GM12872 (cell line): ENCODE results near the gene HBD.
A peak's percentile ranks its signal among the peaks of the same experiment; 100 is the strongest.

Experiments used
- TF ChIP-seq, protein P1 (sequence below): IDR thresholded peaks from 3 replicates; pipeline ENCODE4 v1.5.1; 2011; ENCODE audit warnings: low read depth, mild to moderate bottlenecking, low read length, moderate library complexity; ENCODE audit not compliant: insufficient read depth

The HBD gene

DNA sequence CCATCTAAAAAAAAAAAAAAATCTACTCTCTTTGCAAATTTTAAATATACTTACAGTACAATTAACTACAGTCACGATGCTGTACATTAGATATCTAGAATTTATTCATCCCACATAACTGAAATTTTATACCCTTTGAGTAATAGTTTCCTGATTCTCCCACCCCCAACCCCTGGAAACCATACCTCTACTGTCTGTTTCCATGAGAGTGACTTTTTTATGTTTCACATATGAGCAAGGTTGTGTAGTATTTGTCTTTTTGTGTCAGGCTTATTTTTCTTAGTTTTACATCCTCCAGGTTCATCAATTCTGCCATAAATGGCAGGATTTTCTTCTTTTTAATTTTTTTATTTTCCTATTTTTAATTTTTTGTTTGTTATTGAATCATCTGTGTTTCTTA, 10.6 kb downstream of the HBD start:
- TF ChIP-seq, protein P1, sequence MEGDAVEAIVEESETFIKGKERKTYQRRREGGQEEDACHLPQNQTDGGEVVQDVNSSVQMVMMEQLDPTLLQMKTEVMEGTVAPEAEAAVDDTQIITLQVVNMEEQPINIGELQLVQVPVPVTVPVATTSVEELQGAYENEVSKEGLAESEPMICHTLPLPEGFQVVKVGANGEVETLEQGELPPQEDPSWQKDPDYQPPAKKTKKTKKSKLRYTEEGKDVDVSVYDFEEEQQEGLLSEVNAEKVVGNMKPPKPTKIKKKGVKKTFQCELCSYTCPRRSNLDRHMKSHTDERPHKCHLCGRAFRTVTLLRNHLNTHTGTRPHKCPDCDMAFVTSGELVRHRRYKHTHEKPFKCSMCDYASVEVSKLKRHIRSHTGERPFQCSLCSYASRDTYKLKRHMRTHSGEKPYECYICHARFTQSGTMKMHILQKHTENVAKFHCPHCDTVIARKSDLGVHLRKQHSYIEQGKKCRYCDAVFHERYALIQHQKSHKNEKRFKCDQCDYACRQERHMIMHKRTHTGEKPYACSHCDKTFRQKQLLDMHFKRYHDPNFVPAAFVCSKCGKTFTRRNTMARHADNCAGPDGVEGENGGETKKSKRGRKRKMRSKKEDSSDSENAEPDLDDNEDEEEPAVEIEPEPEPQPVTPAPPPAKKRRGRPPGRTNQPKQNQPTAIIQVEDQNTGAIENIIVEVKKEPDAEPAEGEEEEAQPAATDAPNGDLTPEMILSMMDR: no peak

DNA sequence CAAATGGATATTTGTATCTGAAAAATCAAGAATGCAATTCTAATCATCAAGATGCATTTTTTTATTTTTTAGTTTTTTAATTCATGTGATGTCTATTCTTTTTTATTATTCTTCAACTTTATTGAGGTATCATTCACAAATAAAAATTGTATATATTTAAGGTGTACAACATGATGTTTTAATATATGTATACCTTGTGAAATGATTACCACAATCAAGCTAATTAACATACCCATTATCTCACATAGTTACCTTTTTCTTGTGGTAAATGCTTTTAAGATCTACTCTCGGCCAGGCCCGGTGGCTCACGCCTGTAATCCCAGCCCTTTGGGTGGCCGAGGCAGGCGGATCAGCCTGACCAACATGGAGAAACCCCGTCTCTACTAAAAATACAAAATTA, 11.1 kb downstream of the HBD start:
- TF ChIP-seq, protein P1: no peak

DNA sequence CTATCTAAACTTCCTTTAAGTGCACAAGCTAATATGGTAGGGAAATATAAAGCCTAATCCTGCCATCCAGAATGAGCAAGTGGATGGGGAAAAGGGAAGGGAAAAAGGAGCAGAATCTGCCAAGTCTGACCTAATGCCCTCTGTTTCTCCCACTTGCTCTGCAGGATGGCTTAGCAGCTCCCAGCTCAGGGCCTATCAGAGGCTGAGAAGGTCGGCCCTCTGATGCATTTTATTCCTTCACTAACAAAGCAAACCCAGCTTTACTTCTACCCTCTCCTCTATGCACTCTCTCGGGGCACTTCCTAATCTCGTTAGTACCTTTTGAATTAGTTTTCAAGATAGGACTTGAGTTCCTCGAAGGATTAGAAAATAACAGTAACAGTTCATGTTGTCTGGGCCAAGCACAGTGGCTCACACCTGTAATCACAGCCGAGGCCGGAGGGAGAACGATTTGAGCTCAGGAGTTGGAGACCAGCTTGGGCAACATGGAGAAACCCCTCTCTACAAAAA, 23.9 kb downstream of the HBD start:
- TF ChIP-seq, protein P1: no peak

DNA sequence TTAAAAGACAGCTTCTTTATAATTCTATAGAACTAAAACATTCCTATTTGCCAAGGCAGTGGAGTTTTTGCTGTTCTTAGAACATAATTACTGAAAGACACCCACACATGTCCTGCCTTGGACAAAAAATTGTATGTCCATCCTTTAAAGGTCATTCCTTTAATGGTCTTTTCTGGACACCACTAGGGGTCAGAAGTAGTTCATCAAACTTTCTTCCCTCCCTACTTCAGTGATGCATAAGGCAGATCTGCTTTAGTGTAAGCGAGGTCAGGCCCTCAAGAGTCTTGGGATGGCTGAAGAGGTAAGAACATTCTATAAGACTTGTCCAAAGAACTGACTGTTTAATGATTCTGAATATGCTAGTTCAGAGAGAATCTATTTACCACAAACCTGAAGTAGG, 29.5 kb downstream of the HBD start:
- TF ChIP-seq, protein P1: peak; percentile 62

DNA sequence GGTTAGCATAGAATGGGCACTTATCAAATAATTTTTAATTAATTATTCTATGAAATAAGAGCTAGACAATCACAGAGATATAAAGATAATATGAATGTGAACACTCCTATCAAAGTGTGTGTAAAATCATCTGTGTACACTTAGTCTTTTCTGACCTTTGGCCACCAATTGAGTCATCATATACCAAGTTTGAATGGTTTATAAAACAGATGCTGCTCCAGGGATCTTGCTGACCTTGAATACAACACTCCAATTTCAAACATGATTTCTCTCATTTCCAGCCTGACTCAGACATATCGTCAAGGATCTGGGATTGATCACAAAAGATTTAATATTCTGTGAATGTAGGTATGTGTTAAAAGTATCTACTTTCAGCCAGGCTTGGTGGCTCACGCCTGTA, 30.9 kb downstream of the HBD start:
- TF ChIP-seq, protein P1: no peak

DNA sequence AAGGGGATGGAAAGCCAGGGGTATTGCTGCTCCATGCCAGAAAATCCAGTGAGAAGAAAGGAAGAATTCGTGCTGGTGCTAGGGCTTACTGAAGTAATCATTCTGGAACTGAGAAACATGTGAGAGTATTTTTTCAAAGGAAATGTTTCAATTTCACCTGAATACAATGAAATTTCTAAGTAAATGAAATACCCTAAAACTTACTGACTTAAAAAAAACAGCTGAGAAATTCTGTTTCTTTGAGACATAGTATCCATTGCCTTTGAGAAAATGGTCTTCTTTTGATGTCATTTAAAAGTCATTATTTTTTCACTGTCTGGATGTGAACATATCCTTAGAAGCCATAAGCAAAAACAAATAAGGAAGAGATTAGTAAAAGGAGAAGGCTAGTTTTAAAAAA, 33.7 kb downstream of the HBD start, which contains the start of gene OR51V1:
Gene OR51V1, minus strand, starts transcription at position 101 of the 400 bp plus-strand sequence. Its CDS starts 0 bp downstream, at position 101.
- TF ChIP-seq, protein P1: no peak

DNA sequence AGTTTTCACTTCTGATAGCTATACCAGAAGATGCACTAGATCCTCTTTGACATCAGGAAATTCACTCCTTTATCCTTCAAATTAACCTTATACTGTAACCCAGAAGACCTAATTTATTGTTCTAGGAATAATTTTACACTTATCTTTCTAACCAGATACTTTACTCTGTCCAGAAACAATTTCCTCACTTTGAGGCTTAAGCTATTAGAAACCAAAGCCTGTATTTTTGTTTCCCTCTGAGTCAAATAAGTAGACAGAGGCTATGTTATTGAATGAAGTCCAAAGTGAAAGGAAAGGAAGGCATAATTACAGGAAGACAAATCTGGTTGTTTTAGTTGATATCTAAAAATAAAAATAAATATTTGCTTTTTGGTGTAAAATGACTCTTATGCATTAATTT, 36.0 kb downstream of the HBD start:
- TF ChIP-seq, protein P1: no peak
